Memory B cell (primary cell): ENCODE data around the gene WBP1.

ENCODE experiments used
- ATAC-seq: fragments of 150-1000 bp; cut with Tn5 transposase; 2 replicates; pipeline ENCODE4 v1.10.0; 2021; ENCODE audit warnings: low read depth, mild to moderate bottlenecking, moderate library complexity
- DNase-seq, 2 donors: peaks; one replicate each; pipeline ENCODE4 v3.0.0; 2022; ENCODE audit warnings: low spot score in 2 of 2
- H3K27ac Mint-ChIP-seq: one replicate; pipeline ENCODE4 v1.8.0; 2022; ENCODE audit warnings: mild to moderate bottlenecking, moderate library complexity, mixed read lengths
- H3K27me3 Mint-ChIP-seq: one replicate; pipeline ENCODE4 v1.8.0; 2022; ENCODE audit warnings: mixed read lengths
- H3K36me3 Mint-ChIP-seq: one replicate; pipeline ENCODE4 v1.8.0; 2022; ENCODE audit warnings: mild to moderate bottlenecking, mixed read lengths
- H3K4me1 Mint-ChIP-seq: one replicate; pipeline ENCODE4 v1.8.0; 2022; ENCODE audit warnings: mixed read lengths
- H3K4me3 Mint-ChIP-seq: one replicate; pipeline ENCODE4 v1.8.0; 2022; ENCODE audit warnings: mild to moderate bottlenecking, moderate library complexity, mixed read lengths
- H3K9me3 Mint-ChIP-seq: one replicate; pipeline ENCODE4 v1.8.0; 2022; ENCODE audit warnings: mixed read lengths

WBP1 gene

GRCh38 chr2:74423231-74424095 is 34.8 kb upstream of the WBP1 start:
- Mint-ChIP-seq H3K27ac (peak overlapping the region; percentile 96), H3K36me3 (peaks cover 6% of the 10 kb centered on the region), H3K27me3 (no peaks in the 10 kb centered on the region), H3K4me1 (peaks cover 14% of the 10 kb centered on the region), H3K9me3 (no peaks in the 10 kb centered on the region), H3K4me3 (peak overlapping the region; percentile 98)
- DNase-seq = no peak
- ATAC-seq = no peak

- no peak overlapping the region for H3K4me3 Mint-ChIP-seq
- H3K4me1 Mint-ChIP-seq = peaks cover 14% of the 10 kb centered on the region
- ATAC-seq = no peak
- no peak for DNase-seq
- H3K27me3 Mint-ChIP-seq = no peaks in the 10 kb centered on the region
- no peaks in the 10 kb centered on the region for H3K9me3 Mint-ChIP-seq
- no peak overlapping the region for H3K27ac Mint-ChIP-seq
- peaks cover 6% of the 10 kb centered on the region for H3K36me3 Mint-ChIP-seq
Observed at GRCh38 chr2:74424139-74424992, 33.9 kb upstream of the WBP1 start.

GRCh38 chr2:74424995-74425406 is 33.2 kb upstream of the WBP1 start:
- no peak for ATAC-seq
- Mint-ChIP-seq H3K36me3 (peaks cover 8% of the 10 kb centered on the region), H3K27me3 (no peaks in the 10 kb centered on the region), H3K4me3 (no peak overlapping the region), H3K9me3 (no peaks in the 10 kb centered on the region), H3K4me1 (peaks cover 14% of the 10 kb centered on the region), H3K27ac (no peak overlapping the region)
- no peak for DNase-seq

GRCh38 chr2:74425523-74425922 is 32.7 kb upstream of the WBP1 start:
- H3K9me3 Mint-ChIP-seq = no peaks in the 10 kb centered on the region

GRCh38 chr2:74426181-74426758 is 32.0 kb upstream of the WBP1 start:
- no peaks in the 10 kb centered on the region for H3K27me3 Mint-ChIP-seq
- H3K9me3 Mint-ChIP-seq = no peaks in the 10 kb centered on the region
- H3K4me3 Mint-ChIP-seq = no peak overlapping the region
- H3K27ac Mint-ChIP-seq = no peak overlapping the region
- peaks cover 7% of the 10 kb centered on the region for H3K4me1 Mint-ChIP-seq
- DNase-seq (no peak), ATAC-seq (no peak)
- H3K36me3 Mint-ChIP-seq = peaks cover 8% of the 10 kb centered on the region

More at GRCh38 chr2:74425523-74425922, 32.7 kb upstream of the WBP1 start:
- H3K4me3 Mint-ChIP-seq = no peak overlapping the region
- peaks cover 8% of the 10 kb centered on the region for H3K36me3 Mint-ChIP-seq
- no peak for DNase-seq
- no peaks in the 10 kb centered on the region for H3K27me3 Mint-ChIP-seq
- H3K27ac Mint-ChIP-seq = no peak overlapping the region
- peaks cover 10% of the 10 kb centered on the region for H3K4me1 Mint-ChIP-seq
- no peak for ATAC-seq

- Mint-ChIP-seq H3K4me1 (peaks cover 7% of the 10 kb centered on the region), H3K9me3 (no peaks in the 10 kb centered on the region), H3K36me3 (peaks cover 8% of the 10 kb centered on the region), H3K27me3 (no peaks in the 10 kb centered on the region), H3K27ac (no peak overlapping the region), H3K4me3 (no peak overlapping the region)
- ATAC-seq = no peak
- DNase-seq = no peak
Observed at GRCh38 chr2:74427551-74427950, 30.7 kb upstream of the WBP1 start.

GRCh38 chr2:74428675-74429074 is 29.6 kb upstream of the WBP1 start:
- H3K27me3 Mint-ChIP-seq = no peaks in the 10 kb centered on the region
- H3K27ac Mint-ChIP-seq = no peak overlapping the region
- no peaks in the 10 kb centered on the region for H3K4me1 Mint-ChIP-seq
- no peaks in the 10 kb centered on the region for H3K9me3 Mint-ChIP-seq
- DNase-seq (no peak), ATAC-seq (no peak)
- H3K4me3 Mint-ChIP-seq = no peak overlapping the region
- H3K36me3 Mint-ChIP-seq = peaks cover 8% of the 10 kb centered on the region

GRCh38 chr2:74429487-74430451 is 28.5 kb upstream of the WBP1 start:
- DNase-seq = no peak
- no peak for ATAC-seq
- peaks cover 8% of the 10 kb centered on the region for H3K36me3 Mint-ChIP-seq
- H3K4me3 Mint-ChIP-seq = no peak overlapping the region
- no peaks in the 10 kb centered on the region for H3K9me3 Mint-ChIP-seq
- H3K4me1 Mint-ChIP-seq = no peaks in the 10 kb centered on the region
- H3K27me3 Mint-ChIP-seq = no peaks in the 10 kb centered on the region
- no peak overlapping the region for H3K27ac Mint-ChIP-seq

- DNase-seq (no peak), ATAC-seq (no peak)
- H3K36me3 Mint-ChIP-seq = peaks cover 6% of the 10 kb centered on the region
- H3K27me3 Mint-ChIP-seq = no peaks in the 10 kb centered on the region
- no peak overlapping the region for H3K27ac Mint-ChIP-seq
- no peaks in the 10 kb centered on the region for H3K9me3 Mint-ChIP-seq
- no peaks in the 10 kb centered on the region for H3K4me1 Mint-ChIP-seq
- no peak overlapping the region for H3K4me3 Mint-ChIP-seq
Observed at GRCh38 chr2:74430502-74430901, 27.7 kb upstream of the WBP1 start.

GRCh38 chr2:74436111-74436805 is 22.0 kb upstream of the WBP1 start:
- no peak overlapping the region for H3K4me3 Mint-ChIP-seq
- H3K27ac Mint-ChIP-seq = no peak overlapping the region
- H3K27me3 Mint-ChIP-seq = peaks cover 2% of the 10 kb centered on the region
- no peak for DNase-seq
- no peak for ATAC-seq
- no peaks in the 10 kb centered on the region for H3K36me3 Mint-ChIP-seq
- peaks cover 17% of the 10 kb centered on the region for H3K4me1 Mint-ChIP-seq
- no peaks in the 10 kb centered on the region for H3K9me3 Mint-ChIP-seq

- H3K4me3 Mint-ChIP-seq = no peak overlapping the region
- H3K4me1 Mint-ChIP-seq = peaks cover 17% of the 10 kb centered on the region
- ATAC-seq = no peak
- H3K27me3 Mint-ChIP-seq = peaks cover 2% of the 10 kb centered on the region
- no peaks in the 10 kb centered on the region for H3K36me3 Mint-ChIP-seq
- H3K27ac Mint-ChIP-seq = no peak overlapping the region
- no peaks in the 10 kb centered on the region for H3K9me3 Mint-ChIP-seq
- DNase-seq = no peak
Observed at GRCh38 chr2:74436848-74437695, 21.2 kb upstream of the WBP1 start.

- H3K9me3 Mint-ChIP-seq = no peaks in the 10 kb centered on the region
- ATAC-seq = no peak
- peaks cover 19% of the 10 kb centered on the region for H3K4me1 Mint-ChIP-seq
- no peak overlapping the region for H3K4me3 Mint-ChIP-seq
- peaks cover 6% of the 10 kb centered on the region for H3K27me3 Mint-ChIP-seq
- H3K27ac Mint-ChIP-seq = no peak overlapping the region
- DNase-seq = no peak
- no peaks in the 10 kb centered on the region for H3K36me3 Mint-ChIP-seq
Observed at GRCh38 chr2:74438248-74438647, 20.0 kb upstream of the WBP1 start.
